CD4-positive, alpha-beta T cell treated with Interleukin-17A for 4 hours (primary cell): ENCODE measurements around the gene GGT7.
A peak's percentile ranks its signal among the peaks of the same experiment; 100 is the strongest.
"Not testable (repeated sequence)": the region's sequence is repeated elsewhere in the genome, so short reads cannot be mapped to it uniquely, and the experiment has no call there.

ENCODE experiments used
- DNase-seq: peaks from one replicate; pipeline ENCODE4 v3.0.0-alpha.2; 2020; ENCODE audit warnings: mixed read lengths

GGT7 gene, protein sequence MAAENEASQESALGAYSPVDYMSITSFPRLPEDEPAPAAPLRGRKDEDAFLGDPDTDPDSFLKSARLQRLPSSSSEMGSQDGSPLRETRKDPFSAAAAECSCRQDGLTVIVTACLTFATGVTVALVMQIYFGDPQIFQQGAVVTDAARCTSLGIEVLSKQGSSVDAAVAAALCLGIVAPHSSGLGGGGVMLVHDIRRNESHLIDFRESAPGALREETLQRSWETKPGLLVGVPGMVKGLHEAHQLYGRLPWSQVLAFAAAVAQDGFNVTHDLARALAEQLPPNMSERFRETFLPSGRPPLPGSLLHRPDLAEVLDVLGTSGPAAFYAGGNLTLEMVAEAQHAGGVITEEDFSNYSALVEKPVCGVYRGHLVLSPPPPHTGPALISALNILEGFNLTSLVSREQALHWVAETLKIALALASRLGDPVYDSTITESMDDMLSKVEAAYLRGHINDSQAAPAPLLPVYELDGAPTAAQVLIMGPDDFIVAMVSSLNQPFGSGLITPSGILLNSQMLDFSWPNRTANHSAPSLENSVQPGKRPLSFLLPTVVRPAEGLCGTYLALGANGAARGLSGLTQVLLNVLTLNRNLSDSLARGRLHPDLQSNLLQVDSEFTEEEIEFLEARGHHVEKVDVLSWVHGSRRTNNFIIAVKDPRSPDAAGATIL

DNA sequence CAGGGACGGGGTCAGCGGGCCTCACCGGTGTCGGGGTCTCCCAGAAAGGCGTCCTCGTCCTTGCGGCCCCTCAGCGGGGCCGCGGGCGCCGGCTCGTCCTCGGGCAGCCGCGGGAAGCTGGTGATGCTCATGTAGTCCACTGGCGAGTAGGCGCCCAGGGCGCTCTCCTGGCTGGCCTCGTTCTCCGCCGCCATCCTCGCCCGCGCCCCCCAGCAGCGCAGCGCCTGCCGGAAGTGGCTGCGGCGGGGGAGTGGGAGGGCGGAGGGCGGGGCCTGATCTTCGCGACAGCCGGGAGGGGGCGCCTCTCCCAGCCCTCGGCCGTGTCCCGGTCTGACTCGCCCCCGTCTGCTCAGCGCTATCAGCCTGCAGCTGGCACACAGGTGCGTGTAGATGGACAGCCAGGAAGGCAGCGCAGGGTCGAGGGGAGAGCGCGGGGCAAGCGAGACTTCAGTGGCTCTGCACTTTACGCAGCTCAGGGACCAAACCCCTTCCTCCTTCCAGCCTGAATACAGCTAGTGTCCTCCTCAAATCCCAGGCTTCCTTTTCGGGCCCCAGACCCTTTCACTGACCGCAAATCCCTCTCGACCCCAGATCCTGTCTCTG, at the start of gene GGT7:
Gene GGT7, minus strand, starts transcription at position 235 of the 603 bp plus-strand sequence. Its CDS starts 41 bp downstream, at position 194.
- DNase-seq = peak; percentile 93

DNA sequence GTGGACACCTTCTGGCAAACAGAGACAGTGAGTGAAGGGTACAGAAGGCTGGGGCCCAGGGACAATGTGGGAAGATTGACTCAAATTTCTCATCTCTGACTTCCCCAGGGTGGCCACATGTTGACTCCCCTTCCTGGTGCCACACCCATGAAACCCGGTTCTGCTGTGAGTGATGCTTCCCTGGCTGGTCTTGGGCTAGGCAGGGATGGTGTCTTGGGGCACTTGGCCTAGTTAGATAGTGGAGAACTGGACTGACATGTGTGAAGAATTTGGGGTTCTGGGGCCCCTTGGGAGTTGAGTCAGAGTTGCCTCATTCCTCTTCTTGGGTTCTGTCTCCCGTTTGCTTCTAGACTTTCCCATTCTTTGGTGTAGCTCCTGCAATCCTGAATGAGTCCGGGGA, 48.8 kb upstream of the GGT7 start:
- DNase-seq = no peak

DNA sequence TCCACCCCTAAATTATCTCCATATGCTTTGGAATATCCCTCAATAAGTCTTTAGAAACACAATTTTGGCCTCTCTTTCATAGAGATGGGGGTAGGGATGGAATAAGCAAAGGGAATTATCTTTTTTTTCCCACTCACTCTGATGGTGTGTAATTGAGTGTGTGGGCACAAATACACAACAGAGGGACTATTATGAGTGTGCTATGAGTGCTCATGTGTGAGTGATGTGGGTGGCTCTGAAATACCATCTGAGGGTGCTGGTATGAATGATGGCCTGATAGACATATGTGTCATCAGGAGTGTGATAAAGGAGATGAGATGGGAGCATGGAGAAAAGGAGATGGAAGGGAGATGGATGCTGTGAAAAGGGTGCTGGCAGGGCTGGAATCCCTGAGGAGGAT, 47.4 kb upstream of the GGT7 start:
- DNase-seq = no peak

DNA sequence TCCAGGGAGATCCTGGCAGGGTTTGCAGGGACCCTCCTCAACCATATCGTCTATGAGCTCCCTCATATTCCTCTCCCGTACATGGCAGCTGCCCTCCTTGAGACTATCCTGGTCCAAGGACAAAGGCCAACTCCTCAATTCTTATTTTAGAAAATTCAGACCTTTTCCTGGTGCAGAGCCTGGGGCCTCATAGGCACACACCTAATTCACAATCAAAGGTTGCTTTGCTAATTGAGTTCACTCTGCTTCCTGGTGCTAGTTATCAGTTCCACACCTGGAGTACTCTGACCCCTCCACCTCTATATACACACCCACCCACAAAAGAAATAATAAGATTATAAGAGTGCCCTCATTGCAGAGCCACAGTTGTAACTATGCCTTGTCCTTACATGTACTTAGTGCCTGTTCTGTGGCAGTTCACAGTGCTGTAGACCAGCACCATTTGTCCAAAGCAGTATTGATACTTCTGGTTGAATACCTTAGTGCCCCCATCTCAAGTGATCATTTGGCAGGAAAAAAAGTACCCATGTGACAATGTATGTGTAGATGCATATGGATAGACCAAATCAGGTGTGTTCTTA, 44.2 kb upstream of the GGT7 start:
- no peak for DNase-seq

DNA sequence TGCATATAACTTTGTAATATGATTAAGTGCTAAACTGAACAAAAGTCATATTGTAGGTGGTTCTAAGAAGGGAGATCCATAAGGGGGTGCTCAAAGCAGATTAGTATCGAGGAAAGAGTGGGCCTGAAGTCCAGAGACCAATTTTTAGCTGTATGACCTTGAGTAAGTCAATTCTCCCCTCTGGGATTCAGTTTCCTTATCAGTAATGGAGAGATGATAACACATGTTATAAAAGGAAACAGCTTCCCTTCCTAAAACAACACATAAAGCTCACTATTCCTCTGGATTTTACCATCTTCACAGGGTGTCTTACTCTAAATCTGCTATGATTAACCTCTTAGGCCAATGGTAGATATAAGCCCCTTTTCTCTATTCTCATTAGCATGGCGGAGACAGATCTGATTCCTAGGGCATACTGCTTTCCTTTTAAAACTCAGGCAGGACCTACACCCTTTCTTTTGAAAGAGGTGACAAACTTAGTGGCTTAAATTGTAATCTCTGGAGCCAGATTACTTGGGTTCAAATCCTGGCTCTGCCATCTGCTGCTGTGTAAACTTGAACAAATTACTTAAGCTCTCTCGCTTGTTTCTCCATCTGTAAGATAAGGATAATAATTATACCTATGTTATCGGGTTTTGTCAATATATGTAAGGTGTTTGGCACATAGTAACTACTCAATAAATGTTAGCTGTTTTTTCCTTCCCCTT, 43.2 kb upstream of the GGT7 start:
- DNase-seq = no peak

DNA sequence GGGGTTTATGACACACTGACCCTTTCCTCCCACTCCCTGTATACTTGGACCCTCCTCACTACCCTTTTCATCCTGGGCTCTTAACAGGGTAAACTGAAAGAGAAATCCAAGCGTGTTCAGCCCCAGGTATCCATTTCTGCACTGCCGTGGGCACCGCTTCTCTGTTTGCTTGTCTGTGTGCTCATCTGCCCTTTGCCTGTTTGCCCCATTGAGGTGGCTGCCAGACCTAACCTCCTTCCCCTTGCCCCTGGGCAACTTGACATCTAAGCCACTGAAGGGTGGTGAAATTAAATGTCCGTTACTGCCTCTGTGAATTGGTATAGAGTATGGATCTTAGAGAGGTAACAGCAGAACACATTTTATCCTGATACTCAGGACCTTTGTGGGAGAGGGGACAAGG, 42.5 kb upstream of the GGT7 start:
- no peak for DNase-seq

DNA sequence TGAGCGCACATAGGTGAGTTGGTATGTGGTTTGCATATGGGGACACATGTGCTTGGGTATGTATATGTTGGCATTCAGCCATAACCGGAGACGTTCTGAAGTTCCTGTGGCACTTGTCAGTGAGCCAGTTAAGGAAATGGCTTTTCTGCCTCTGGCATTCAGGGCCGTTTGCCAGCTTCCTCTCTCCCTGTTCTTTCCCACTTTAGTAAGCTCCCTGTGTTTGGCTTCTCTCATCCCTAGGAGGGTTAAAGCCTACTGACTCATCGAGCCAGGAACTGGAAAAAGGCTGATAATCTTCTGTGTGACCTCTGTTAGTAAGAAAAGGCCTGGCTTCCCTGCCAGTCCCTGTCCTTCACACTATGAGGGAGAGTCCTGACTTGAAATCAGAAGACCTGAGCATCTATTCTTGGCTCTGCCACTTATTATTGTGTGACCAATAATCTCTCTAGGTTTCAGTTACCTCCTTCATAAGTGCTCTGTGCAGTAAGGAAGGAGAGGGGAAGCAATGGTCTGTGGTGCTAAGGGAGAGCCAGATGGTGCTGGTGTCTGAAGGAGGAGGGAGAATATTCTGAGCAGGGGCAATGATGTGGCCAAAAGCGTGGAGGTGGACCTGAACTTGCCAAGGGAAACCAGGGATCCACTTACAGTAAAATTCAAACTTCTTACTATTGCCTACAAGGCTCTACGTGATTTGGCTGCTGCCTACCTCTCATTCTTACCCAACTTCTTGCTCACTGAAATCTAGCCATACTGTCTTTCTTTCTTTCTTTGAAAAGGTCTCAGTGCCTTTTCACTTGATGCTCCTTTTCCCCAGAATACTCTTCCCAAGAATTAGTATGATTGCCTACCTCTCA, 35.2 kb upstream of the GGT7 start:
- DNase-seq = no peak

DNA sequence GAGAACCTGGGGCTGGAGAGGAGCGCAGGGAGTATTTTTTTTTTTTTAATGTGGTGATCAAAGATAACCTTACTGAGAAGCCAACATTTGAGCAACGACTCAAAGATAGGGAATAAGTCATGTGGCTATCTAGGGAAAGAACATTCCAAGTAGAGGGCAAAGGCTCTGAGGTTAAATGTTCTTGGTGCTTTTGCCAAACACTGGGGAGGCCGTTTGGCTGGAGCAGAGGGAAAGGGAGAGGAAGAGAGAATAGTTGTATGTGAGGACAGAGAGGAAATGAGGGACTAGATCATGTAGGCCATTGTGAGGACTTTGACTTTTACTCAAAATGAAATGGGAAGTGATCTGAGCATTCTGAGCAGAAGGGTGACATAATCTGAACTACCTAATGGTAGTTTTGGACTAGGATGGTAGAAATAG, 31.6 kb upstream of the GGT7 start:
- no peak for DNase-seq

DNA sequence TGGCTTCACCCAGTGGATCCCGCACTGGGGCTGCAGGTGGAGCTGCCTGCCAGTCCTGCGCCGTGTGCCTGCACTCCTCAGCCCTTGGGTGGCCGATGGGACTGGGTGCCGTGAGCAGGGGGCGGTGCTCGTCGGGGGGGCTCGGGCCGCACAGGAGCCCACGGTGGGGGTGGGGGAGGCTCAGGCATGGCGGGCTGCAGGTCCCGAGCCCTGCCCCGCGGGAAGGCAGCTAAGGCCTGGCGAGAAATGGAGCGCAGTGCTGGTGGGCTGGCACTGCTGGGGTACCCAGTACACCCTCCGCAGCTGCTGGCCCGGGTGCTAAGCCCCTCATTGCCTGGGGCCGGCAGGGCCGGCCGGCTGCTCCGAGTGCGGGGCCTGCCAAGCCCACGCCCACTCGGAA, 26.1 kb upstream of the GGT7 start:
- DNase-seq = not testable (repeated sequence)

DNA sequence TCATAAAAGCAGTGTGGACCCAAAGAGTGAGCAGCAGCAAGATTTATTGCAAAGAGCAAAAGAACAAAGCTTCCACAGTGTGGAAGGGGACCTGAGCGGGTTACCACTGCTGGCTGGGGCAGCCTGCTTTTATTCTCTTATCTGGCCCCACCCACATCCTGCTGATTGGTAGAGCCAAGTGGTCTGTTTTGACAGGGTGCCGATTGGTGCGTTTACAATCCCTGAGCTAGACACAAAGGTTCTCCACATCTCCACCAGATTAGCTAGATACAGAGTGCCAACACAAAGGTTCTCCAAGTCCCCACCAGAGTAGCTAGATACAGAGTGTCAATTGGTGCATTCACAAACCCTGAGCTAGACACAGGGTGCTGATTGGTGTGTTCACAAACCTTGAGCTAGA, 25.5 kb upstream of the GGT7 start:
- DNase-seq = not testable (repeated sequence)

DNA sequence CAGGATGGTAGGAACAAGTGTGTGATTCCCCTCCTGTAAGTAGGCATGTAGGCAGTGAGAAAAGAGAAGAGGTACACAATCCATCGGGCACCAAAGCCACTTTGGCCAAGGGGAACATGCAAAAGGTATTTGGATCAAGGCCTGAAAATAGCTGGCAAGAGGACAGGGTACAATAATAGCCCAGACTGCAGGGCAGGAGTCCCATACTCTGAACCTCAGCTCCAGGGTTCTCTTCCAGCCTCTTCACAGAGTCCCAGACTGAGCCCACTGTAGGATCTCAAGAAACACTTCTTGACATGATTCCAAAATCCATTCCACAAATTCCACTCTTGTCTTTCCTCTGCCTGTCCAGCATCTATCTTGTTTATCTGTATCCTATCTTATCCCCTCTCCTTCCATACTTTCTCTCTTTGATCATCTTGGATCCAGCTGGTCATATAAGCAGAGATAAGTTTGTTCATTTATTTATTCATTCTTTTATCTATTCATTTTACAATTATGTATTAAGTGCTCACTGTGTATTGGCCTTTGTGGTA, 23.5 kb upstream of the GGT7 start:
- no peak for DNase-seq

DNA sequence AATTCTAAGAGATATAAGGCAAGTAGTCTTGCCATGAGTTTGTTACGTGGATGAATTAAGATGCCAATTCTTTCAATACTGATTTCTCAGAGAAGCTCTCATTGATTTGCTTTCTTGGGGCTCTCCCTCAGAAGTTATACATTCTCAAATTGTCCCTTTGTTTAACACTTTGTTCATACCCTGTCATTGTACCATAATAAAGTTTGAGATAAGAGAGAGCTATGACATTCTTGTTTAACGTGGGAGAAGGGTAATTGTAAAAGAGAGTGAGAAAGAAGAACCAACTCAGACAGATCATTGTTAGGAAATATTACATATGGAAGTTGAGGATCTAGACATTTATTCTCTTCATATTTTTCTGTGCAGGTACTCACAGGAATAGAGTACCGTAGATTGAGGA, 22.8 kb upstream of the GGT7 start:
- DNase-seq = no peak

DNA sequence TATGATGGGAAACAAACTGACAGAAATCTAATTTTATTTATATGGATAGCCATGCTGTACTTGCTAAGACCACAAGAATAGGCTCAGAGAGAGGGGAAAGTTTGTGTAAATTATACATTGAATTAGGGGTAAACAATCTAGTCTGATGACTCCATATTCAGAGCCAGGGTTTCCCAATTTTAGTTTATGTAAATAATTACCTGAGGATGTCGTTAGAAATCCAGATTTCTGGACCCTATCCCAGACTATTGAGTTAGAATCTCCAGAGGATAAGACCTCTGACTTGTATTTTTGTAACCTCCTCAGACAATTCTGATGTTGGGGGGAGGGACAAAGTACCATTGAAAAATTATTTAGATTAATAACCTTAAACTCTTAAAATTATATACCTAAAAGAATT, 22.1 kb upstream of the GGT7 start:
- no peak for DNase-seq

DNA sequence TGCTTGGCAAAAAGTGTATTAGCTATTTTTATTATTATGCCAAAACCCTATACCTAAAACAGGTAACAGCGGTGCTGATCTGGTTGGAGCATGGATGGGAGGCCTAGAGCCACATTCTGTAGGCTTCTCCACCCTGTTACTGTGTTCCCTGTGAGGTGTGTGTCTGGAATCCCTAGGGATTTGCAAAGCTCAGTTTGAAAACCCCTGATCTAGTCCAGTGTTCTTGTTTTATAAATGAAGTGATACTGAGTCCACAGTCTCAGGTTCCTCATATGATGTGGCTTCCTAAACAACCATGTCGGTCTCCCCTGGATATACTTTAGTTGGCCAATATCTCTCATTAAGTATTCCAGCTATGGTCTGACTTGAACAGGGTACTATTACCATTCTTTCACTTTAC, 20.0 kb upstream of the GGT7 start:
- DNase-seq = no peak

DNA sequence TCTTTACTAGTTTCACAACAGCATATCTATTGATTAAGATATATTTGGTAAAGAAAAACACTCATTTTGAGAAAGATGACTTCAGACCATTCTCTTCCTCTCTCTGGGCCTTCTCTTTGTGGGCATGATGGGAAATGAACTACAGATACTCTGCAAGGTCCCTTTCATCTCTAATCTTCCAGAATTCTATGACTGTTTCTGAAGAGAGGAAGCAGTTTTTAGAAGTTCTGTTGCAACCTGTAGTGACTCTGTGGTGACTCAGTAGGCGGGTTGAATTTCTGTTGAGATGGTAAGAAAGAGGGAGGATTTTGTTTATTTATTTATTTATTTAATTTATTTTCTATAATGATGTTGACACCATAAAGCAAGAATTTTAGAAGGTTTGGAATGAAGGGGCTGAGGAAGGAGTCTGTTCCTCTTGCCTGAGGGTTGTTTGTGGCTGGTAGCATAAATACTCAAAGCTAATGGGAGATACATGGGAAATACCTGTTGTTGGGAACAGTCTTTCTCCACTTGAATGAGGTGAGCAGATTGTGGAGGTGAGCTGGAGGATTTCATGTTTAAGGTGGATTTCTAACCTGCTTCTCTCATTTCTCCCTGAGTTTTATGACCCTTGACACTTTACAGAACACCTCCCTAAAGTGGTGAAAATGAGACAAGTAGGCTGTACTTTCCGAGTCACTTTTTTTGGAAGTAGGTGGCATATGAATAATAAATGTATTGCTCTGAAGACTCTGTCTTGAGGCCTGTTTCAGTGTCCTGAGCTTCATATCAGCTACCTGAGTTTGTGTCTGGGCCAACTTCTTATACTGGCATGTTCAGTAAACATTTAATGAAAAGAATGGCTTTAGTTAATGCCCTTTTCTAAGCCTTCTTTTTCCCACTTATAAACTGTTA, 18.8 kb upstream of the GGT7 start:
- peak; percentile 37 for DNase-seq

DNA sequence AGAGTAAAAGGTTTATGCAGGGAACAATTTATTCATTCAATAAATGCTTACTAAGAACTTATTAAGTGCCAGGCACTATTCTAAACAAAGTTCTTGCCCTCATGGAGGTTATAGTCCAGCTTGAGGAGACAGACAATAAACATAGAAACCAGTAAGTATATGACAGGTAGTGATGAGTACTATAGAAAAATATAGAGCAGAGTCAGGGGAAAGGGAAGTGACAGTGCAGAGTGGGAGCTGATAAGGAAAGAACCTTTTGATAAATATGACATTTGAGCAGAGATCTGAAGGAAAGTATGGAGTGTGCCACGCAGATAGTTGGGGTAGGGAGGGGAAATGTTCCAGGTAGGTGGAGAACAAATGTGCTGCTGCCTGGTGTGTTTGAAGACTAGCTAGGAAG, 15.8 kb upstream of the GGT7 start:
- DNase-seq = no peak

DNA sequence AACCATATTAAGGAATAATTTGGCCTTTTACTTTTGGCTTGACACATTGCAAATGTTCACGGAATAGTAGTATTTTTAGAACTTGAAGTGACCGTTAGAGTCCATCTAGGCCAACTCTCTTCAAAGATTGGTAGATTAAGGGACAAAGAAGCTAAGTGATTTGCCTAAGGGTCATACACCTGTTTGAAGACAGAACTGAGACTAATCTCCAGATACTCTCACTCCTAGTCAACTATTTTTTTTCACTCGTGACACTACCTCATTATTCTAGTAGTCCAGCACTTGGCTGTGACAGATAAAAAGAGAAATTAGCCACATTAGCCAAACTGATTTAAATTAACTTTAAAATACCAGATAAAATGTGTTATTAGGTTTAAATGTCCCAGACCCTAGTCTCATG, 14.4 kb upstream of the GGT7 start:
- DNase-seq = no peak

DNA sequence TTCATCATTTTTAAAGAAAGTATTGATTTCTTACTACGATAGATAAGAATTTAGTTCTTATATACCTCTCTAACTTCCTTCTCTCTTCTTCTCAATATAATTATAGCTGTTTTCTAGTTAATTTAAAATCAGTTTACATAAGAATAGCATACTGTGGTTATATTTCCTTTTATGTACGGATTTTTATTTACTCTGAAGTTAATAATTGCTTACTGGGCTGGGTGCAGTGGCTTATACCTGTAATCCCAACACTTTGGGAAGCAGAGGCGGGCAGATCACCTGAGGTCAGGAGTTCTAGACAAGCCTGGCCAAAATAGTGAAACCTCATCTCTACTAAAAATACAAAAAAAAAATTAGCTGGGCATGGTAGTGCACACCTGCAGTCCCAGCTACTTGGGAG, 13.5 kb upstream of the GGT7 start:
- no peak for DNase-seq

DNA sequence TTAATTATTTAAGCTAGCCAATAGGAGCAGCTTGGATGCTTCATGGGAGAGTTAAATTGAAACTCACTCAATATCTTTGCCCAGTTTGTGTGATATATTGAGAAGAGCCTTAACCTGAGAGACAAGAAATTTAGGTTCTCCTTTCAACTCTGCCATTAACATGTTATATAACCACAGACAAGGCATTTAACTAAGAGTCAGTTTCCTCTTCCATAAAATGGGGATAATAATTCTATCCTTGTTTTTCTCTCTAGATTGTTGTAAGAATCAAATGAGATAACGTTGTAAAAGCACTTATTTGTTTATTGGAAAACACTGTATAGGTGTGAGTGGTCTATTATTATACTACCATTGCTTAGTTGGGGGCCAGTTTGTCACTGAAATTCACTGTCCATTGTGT, 11.6 kb upstream of the GGT7 start:
- no peak for DNase-seq

DNA sequence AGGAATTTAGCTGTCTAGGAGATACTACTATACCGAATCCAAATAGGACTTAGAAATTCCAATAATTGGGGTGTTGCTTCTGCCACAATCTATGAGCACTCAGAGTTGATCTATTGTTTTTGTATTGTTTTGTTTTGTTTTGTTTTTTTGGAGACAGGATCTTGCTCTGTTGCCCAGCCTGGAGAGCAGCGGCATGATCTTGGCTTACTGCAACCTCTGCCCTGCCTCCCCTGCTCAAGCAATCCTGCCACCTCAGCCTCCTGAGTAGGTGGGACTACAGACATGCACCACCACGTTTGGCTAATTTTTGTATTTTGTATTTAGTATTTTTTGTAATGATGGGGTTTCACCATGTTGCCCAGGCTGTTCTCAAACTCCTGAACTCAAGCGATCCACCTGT, 11.2 kb upstream of the GGT7 start:
- DNase-seq = no peak
